ENCODE results near the gene DOCK3. TPM values are rescaled to one million over a fixed set of nuclear protein-coding genes. Genes with fewer than 3 reads are reported as not detected.
"Not testable (repeated sequence)": the region's sequence is repeated elsewhere in the genome, so short reads cannot be mapped to it uniquely, and the experiment has no call there.

Gene DOCK3
- total RNA-seq, 2 donors from 2014 or later: 0.02 to 0.32 TPM

GRCh38 chr3:50737906-50738598 lies 63.3 kb downstream of the DOCK3 start:
- intact Hi-C loops (cut with DNase I): no loop called here
- Histone ChIP-seq H3K9ac (ENCODE audit: low read depth in 2 of 2, low read length in 2 of 2) (no peak overlapping the region), H3K9me3 (no peaks in the 10 kb centered on the region), H3K27ac (no peak overlapping the region), H3K4me1 (no peaks in the 10 kb centered on the region), H3K36me3 (no peaks in the 10 kb centered on the region), H3K4me3 (no peak overlapping the region), H3K27me3 (no peaks in the 10 kb centered on the region)
- TF ChIP-seq CTCF (IDR thresholded peaks at IDR 0.05): no peak
- no peak for DNase-seq

GRCh38 chr3:50743643-50744042 lies 68.9 kb downstream of the DOCK3 start:
- H3K9me3 ChIP-seq: no peaks in the 10 kb centered on the region
- no peaks in the 10 kb centered on the region for H3K36me3 ChIP-seq
- H3K27ac ChIP-seq: no peak overlapping the region
- no peak for TF ChIP-seq CTCF (IDR thresholded peaks at IDR 0.05)
- no peak overlapping the region for H3K4me3 ChIP-seq
- DNase-seq: no peak
- intact Hi-C loops (cut with DNase I): no loop called here
- H3K27me3 ChIP-seq: no peaks in the 10 kb centered on the region
- no peak overlapping the region for H3K9ac ChIP-seq (ENCODE audit: low read depth in 2 of 2, low read length in 2 of 2)
- H3K4me1 ChIP-seq: no peaks in the 10 kb centered on the region

- DNase-seq: no peak
- no peaks in the 10 kb centered on the region for H3K27me3 ChIP-seq
- no peaks in the 10 kb centered on the region for H3K9me3 ChIP-seq
- no peak overlapping the region for H3K27ac ChIP-seq
- no peak for TF ChIP-seq CTCF (IDR thresholded peaks at IDR 0.05)
- H3K4me3 ChIP-seq: no peak overlapping the region
- no peak overlapping the region for H3K9ac ChIP-seq (ENCODE audit: low read depth in 2 of 2, low read length in 2 of 2)
- no peaks in the 10 kb centered on the region for H3K36me3 ChIP-seq
- intact Hi-C loops (cut with DNase I): no loop called here
- H3K4me1 ChIP-seq: no peaks in the 10 kb centered on the region
These were observed 75.1 kb downstream of the DOCK3 start for GRCh38 chr3:50749822-50750221.

- Histone ChIP-seq H3K9me3 (no peaks in the 10 kb centered on the region), H3K36me3 (no peaks in the 10 kb centered on the region), H3K27ac (no peak overlapping the region), H3K4me1 (no peaks in the 10 kb centered on the region), H3K9ac (ENCODE audit: low read depth in 2 of 2, low read length in 2 of 2) (no peak overlapping the region), H3K4me3 (no peak overlapping the region), H3K27me3 (no peaks in the 10 kb centered on the region)
- intact Hi-C loops (cut with DNase I): no loop called here
- no peak for TF ChIP-seq CTCF (IDR thresholded peaks at IDR 0.05)
- no peak for DNase-seq
These were observed 84.3 kb downstream of the DOCK3 start for GRCh38 chr3:50759015-50759414.

GRCh38 chr3:50777680-50778079 lies 103.0 kb downstream of the DOCK3 start:
- intact Hi-C loops (cut with DNase I): no loop called here
- H3K36me3 ChIP-seq: no peaks in the 10 kb centered on the region
- H3K4me1 ChIP-seq: no peaks in the 10 kb centered on the region
- TF ChIP-seq CTCF (IDR thresholded peaks at IDR 0.05): no peak
- H3K27me3 ChIP-seq: no peaks in the 10 kb centered on the region
- no peak overlapping the region for H3K9ac ChIP-seq (ENCODE audit: low read depth in 2 of 2, low read length in 2 of 2)
- no peak overlapping the region for H3K4me3 ChIP-seq
- DNase-seq: no peak
- no peak overlapping the region for H3K27ac ChIP-seq
- H3K9me3 ChIP-seq: no peaks in the 10 kb centered on the region

- H3K4me1 ChIP-seq; H3K27ac ChIP-seq; H3K27me3 ChIP-seq; intact Hi-C loops (cut with DNase I); H3K4me3 ChIP-seq; H3K9me3 ChIP-seq; DNase-seq; H3K36me3 ChIP-seq; H3K9ac ChIP-seq (ENCODE audit: low read depth in 2 of 2, low read length in 2 of 2): not testable (repeated sequence)
These were observed 107.0 kb downstream of the DOCK3 start for GRCh38 chr3:50781766-50782165.
